Loucy (cell line): Measurements from ENCODE around the gene BRINP2.

Source experiments
- EZH2phosphoT487 ChIP-seq: fragments of 200-600 bp; IDR thresholded peaks from 2 replicates; pipeline ENCODE4 v1.6.1; 2018; ENCODE audit warnings: antibody characterized with exemption, mild to moderate bottlenecking, moderate library complexity, borderline replicate concordance
- TF ChIP-seq, protein P1 (sequence below): fragments of 200-600 bp; sonication (generic); conservative IDR thresholded peaks from 2 replicates; pipeline ENCODE4 v1.5.1; 2014; ENCODE audit warnings: mild to moderate bottlenecking, antibody characterized with exemption, low read length

GRCh38 chr1:177131723-177132122 is 39.0 kb upstream of the BRINP2 start:
- TF ChIP-seq, protein P1, sequence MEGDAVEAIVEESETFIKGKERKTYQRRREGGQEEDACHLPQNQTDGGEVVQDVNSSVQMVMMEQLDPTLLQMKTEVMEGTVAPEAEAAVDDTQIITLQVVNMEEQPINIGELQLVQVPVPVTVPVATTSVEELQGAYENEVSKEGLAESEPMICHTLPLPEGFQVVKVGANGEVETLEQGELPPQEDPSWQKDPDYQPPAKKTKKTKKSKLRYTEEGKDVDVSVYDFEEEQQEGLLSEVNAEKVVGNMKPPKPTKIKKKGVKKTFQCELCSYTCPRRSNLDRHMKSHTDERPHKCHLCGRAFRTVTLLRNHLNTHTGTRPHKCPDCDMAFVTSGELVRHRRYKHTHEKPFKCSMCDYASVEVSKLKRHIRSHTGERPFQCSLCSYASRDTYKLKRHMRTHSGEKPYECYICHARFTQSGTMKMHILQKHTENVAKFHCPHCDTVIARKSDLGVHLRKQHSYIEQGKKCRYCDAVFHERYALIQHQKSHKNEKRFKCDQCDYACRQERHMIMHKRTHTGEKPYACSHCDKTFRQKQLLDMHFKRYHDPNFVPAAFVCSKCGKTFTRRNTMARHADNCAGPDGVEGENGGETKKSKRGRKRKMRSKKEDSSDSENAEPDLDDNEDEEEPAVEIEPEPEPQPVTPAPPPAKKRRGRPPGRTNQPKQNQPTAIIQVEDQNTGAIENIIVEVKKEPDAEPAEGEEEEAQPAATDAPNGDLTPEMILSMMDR = no peak
- TF ChIP-seq EZH2phosphoT487 = no peak
